Chondrocyte (in vitro differentiated cells): ENCODE results near the gene ATP8B4. TPM values are rescaled to one million over a fixed set of nuclear protein-coding genes. Genes with fewer than 3 reads are reported as not detected.

Experiments used
- DNase-seq: peaks from one replicate; pipeline ENCODE4 v3.0.0; 2021; ENCODE audit warnings: mixed read lengths, low spot score
- H3K27ac Mint-ChIP-seq: one replicate; pipeline ENCODE4 v1.8.0; 2021; ENCODE audit warnings: mild to moderate bottlenecking, moderate library complexity, mixed read lengths; ENCODE audit not compliant: unreplicated experiment
- H3K27me3 Mint-ChIP-seq: 2 replicates; pipeline ENCODE4 v1.8.0; 2021; ENCODE audit warnings: low read depth, mixed read lengths
- H3K36me3 Mint-ChIP-seq: 2 replicates; pipeline ENCODE4 v1.8.0; 2021; ENCODE audit warnings: low read depth, mixed read lengths
- H3K4me1 Mint-ChIP-seq: 2 replicates; pipeline ENCODE4 v1.8.0; 2021; ENCODE audit warnings: low read depth, mild to moderate bottlenecking, mixed read lengths
- H3K4me3 Mint-ChIP-seq: one replicate; pipeline ENCODE4 v1.8.0; 2021; ENCODE audit warnings: mild to moderate bottlenecking, moderate library complexity, mixed read lengths; ENCODE audit not compliant: unreplicated experiment
- H3K9me3 Mint-ChIP-seq: 2 replicates; pipeline ENCODE4 v1.8.0; 2021; ENCODE audit warnings: low read depth, mixed read lengths
- CTCF ChIP-seq: fragments of 200-600 bp; sonication (generic); IDR thresholded peaks from 2 replicates; pipeline ENCODE4 v1.5.0; 2021; ENCODE audit warnings: antibody characterized with exemption, mild to moderate bottlenecking, moderate library complexity
- total RNA-seq: library from RNA; stranded (reverse); gene quantifications from 3 replicates; pipeline ENCODE4 v1.2.1, GENCODE V29; 2021

The ATP8B4 gene
- total RNA-seq, 1 donor from 2014 or later, result not detected

GRCh38 chr15:49946681-49947080 lies 172.4 kb downstream of the ATP8B4 start:
- peaks cover 55% of the 10 kb centered on the region for H3K9me3 Mint-ChIP-seq

DNA sequence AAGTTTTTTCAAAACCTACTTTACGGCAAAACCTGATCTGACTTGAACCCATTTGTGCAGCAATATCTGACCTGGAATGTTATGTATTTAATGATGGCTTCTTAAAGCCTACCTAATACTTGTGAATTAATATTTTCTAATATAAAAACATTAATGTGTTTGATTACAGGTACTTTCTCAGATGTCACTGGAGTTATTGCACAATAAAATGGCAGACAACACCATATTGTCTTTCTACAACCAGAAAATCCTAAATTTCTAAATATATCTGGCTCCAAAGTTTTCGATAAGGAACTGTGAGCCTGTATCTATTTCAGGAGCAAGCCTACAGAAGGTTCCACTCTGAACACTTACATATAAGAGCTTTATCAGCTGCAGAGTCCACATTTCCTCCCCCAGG lies 184.5 kb downstream of the ATP8B4 start:
- Mint-ChIP-seq H3K4me1 (no peaks in the 10 kb centered on the region), H3K27ac (no peak overlapping the region), H3K27me3 (peaks cover 28% of the 10 kb centered on the region), H3K9me3 (no peaks in the 10 kb centered on the region), H3K4me3 (no peak overlapping the region), H3K36me3 (no peaks in the 10 kb centered on the region)
- TF ChIP-seq CTCF, result no peak
- no peak for DNase-seq

More at GRCh38 chr15:49946681-49947080, 172.4 kb downstream of the ATP8B4 start:
- no peak for TF ChIP-seq CTCF
- Mint-ChIP-seq H3K36me3 (peaks cover 8% of the 10 kb centered on the region), H3K4me1 (no peaks in the 10 kb centered on the region), H3K27me3 (peaks cover 8% of the 10 kb centered on the region), H3K4me3 (no peak overlapping the region), H3K27ac (no peak overlapping the region)
- DNase-seq, result no peak

- Mint-ChIP-seq H3K4me3 (no peak overlapping the region), H3K27ac (no peak overlapping the region), H3K36me3 (no peaks in the 10 kb centered on the region), H3K4me1 (no peaks in the 10 kb centered on the region), H3K9me3 (no peaks in the 10 kb centered on the region), H3K27me3 (peaks cover 9% of the 10 kb centered on the region)
- TF ChIP-seq CTCF, result no peak
- no peak for DNase-seq
These were observed 191.7 kb downstream of the ATP8B4 start for GRCh38 chr15:49927189-49927861.

- Mint-ChIP-seq H3K27ac (no peak overlapping the region), H3K27me3 (peaks cover 11% of the 10 kb centered on the region), H3K4me3 (no peak overlapping the region), H3K36me3 (no peaks in the 10 kb centered on the region), H3K4me1 (no peaks in the 10 kb centered on the region), H3K9me3 (no peaks in the 10 kb centered on the region)
- TF ChIP-seq CTCF, result no peak
- no peak for DNase-seq
These were observed 192.3 kb downstream of the ATP8B4 start for GRCh38 chr15:49926740-49927139.

- Mint-ChIP-seq H3K9me3 (no peaks in the 10 kb centered on the region), H3K27ac (no peak overlapping the region), H3K4me3 (no peak overlapping the region), H3K36me3 (no peaks in the 10 kb centered on the region), H3K4me1 (no peaks in the 10 kb centered on the region), H3K27me3 (peaks cover 12% of the 10 kb centered on the region)
- TF ChIP-seq CTCF, result no peak
- no peak for DNase-seq
These were observed 195.4 kb downstream of the ATP8B4 start for GRCh38 chr15:49923671-49924070.
